GM10847 (cell line): ENCODE results near the gene NTRK2.

ENCODE experiments used
- POLR2A ChIP-seq: IDR thresholded peaks from 2 replicates; pipeline ENCODE4 v1.6.1; 2011; ENCODE audit not compliant: insufficient read length; ENCODE audit errors: extremely low read depth

The NTRK2 gene

GRCh38 chr9:84974855-84975254, 305.3 kb downstream of the NTRK2 start:
- TF ChIP-seq POLR2A, result no peak

GRCh38 chr9:84975926-84976325, 306.4 kb downstream of the NTRK2 start:
- TF ChIP-seq POLR2A, result no peak

- no peak for TF ChIP-seq POLR2A
Measured at GRCh38 chr9:84978661-84979060, 309.1 kb downstream of the NTRK2 start.

DNA sequence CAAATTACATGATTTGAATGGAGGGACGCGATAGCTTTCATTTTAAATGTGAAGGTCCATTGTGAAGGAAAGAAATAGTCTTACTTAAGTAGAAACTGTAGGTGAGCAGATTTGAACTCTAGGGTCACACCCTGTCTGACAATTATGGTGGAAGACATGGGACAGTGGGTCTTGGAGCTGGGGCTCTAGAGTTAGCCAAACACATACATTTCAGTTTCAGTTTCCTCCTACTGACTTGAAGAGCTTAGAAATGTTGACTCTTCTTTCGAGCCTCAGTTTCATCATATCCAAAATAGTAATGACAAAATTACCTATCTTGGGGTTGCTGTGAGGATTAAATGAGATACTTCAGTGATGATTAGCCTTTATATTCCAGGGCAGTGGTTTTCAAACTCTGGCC, 314.2 kb downstream of the NTRK2 start:
- TF ChIP-seq POLR2A, result no peak

DNA sequence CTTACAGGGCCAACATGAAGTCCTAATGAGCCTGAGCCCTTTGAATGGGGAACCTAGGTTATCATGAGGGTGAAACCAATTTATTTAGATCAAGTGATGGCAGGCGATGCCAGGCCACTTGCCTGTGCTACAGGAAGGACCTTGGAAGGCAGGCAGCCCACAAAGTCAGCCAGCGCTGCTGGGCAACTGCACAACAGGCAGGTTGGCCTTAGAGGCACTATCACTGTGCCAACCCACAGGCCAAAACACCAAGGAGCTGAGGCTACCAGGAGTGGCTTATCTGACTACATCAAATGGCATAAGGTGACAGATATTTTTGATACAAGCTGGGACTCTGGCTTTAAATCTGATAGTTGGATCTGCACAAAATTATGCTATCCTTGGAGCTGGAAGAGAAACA, 319.1 kb downstream of the NTRK2 start:
- no peak for TF ChIP-seq POLR2A

DNA sequence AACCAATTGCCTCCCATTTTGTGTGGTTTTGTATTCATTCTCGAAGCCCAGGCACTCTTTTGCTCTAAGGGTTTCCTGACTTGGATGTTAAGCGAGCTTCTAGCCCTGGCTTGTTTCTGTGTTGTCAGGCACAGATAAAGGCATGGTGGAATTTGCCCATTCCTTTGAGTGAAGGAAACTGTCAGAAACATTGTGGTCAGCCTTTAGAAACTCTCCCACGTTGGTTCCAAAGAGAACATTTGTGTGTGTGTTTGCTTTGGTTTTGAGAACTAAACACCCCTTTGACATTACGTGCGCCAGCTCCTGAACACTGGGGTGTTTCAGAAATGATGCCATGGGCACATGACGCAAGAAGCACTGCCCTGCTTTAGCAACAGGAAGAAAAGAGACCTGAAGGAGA, 320.9 kb downstream of the NTRK2 start:
- no peak for TF ChIP-seq POLR2A

- no peak for TF ChIP-seq POLR2A
Measured at GRCh38 chr9:84990850-84991513, 321.5 kb downstream of the NTRK2 start.

GRCh38 chr9:84991514-84991870, 322.0 kb downstream of the NTRK2 start:
- no peak for TF ChIP-seq POLR2A

DNA sequence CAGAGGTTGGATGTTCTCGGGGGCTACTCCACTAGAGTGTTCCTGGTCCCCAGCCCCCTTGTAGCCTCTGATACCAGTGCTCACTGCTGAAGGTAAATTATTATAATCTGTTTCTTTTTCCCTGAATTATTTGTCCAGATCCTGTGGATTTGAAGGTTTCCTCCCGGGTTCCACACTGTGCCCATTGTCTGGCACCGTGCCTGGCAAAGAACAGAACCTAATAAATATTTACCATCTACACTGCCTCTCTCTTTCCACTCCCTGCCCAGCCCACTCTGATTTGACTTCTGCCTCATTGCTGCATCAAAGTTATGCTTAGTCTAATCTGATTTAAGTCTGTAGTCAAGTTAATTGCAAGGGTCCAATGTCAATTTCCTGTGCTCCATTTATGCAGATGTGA, 322.9 kb downstream of the NTRK2 start:
- no peak for TF ChIP-seq POLR2A

DNA sequence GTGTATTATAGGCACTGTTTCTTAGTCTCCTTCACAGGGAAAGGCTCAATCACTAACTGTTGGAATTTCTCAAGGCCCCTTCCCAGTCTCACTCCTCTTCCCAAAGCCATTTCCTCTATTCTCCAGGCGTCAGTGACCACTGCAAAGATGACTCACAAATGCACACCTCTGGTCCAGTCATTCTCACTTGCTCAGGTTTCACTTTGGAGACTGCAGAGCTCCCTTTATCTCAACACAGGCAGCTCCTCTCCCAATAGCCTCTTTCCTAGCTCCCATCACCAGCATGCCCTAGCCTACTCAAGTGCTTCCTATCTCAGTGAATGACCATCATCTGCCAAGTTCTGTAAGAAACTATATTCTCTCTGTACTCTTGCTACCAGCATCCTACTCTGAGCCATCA, 323.6 kb downstream of the NTRK2 start:
- no peak for TF ChIP-seq POLR2A

DNA sequence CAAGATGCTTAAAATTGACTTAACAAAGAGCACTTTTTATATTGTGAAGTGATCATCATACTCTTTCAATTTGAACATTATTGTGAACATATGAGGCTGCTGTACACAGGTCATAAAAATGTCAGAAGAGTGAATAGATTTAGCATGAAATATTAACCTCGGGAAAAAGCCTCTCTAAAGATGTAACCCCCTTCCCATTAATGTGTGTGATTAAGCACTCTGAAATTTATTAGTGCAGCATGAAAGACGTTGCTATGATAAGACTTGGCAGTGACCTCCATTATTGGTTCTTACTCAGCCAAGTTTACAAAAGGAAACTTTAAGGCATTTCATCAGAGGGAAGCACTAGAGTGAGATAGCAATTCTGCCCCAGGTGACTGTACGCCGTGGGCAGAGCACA, 326.5 kb downstream of the NTRK2 start:
- no peak for TF ChIP-seq POLR2A

DNA sequence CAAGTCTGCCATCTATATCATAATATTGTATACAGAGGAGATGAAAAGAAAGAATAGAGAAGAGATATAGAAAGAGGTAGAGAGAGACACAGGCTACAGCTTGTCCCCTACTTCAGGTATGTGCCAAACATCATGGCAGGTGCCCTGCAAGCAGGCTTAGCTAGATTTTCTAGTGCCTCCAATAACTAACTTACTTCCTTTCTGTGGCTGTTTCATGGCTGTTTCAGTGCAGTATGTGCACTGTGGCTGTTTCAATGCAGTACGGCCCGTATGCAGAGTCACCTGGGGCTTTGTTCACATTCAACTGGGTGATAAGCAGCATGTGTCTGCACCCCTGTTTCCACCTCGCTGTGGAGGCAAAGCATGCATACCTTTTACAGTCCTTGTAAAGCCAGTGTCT, 327.2 kb downstream of the NTRK2 start:
- TF ChIP-seq POLR2A, result no peak

DNA sequence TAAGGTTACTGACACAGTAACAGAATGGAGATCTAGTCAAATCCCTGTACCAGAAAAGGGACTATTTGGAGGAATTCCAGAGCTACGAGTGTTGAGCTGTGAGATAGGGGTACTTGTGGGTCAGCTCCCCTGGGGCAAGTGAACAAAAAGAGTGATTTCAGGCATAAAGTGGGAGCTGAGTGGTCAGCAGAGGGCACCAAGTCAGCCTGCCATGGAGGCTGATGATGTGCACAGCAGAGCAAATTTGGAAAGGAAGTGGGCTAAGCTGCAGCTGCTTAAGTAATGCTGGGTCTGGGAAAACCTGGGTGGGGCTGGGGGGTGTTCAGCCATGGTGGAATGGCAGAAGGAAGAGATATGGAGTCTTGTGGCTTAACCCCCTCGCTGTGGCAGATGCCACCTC, 327.9 kb downstream of the NTRK2 start:
- TF ChIP-seq POLR2A, result no peak

DNA sequence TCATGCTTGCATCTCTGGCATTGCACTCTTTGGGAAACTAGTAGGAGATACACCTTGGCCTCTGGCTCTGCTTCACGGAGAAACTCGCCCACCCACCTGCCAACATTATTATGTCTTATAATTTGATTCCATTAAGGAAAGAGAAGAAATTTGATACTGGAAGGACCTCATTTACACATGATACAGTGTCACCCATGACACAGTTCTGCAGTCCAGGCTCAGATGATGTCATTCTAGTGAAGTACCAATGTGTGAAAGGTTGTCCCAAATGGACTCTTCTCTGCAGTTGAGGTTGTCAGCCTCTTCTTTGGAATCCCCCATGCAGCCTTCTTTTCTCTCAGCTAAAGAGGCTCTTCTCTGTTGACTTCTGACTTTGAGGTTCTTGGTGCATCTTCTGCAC, 329.1 kb downstream of the NTRK2 start:
- TF ChIP-seq POLR2A, result no peak

DNA sequence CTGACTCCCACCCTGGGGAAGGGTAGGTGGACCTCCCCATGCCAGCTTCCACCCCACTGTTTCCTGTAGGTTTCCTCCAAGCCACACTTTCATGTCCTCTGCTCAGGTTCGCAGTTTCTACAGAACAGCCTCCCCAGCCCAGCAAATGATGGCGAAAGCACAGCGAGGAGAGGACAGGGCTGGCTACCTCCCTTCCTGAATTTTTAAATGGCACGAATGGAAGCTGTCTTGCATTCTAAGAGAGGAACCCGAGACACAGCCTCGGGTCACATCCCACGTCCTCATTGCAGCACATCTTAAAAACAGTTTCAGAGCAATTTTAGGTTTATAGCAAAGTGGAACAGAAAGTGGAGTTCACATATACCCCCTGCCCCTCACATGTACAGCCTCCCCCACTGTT, 330.3 kb downstream of the NTRK2 start:
- TF ChIP-seq POLR2A, result no peak

GRCh38 chr9:85001925-85002324, 332.4 kb downstream of the NTRK2 start:
- no peak for TF ChIP-seq POLR2A

- TF ChIP-seq POLR2A, result no peak
Measured at GRCh38 chr9:85004818-85005413, 335.4 kb downstream of the NTRK2 start.
